B cell (primary cell): ENCODE results near the gene MYOM1. TPM values are rescaled to one million over a fixed set of nuclear protein-coding genes. Genes with fewer than 3 reads are reported as not detected.
A peak's percentile ranks its signal among the peaks of the same experiment; 100 is the strongest.

Experiments used
- ATAC-seq: fragments of 200-7000 bp; cut with Tn5 transposase; one replicate; pipeline ENCODE4 v1.10.0; 2021; ENCODE audit warnings: low read depth, mild to moderate bottlenecking, moderate number of reproducible peaks, moderate library complexity
- CTCF ChIA-PET: fragments of 350-600 bp; sonication (Branson Sonifier 250); formaldehyde crosslinking; loops from one replicate; lab custom pipeline; 2021; ENCODE audit warnings: antibody characterized with exemption, inconsistent platforms; lab: Charles Lee
- POLR2A ChIA-PET: fragments of 350-600 bp; sonication (Branson Sonifier 250); formaldehyde crosslinking; loops from one replicate; lab custom pipeline; 2021; ENCODE audit warnings: antibody characterized with exemption; lab: Charles Lee
- DNase-seq: peaks from one replicate; pipeline ENCODE4 v3.0.0; 2013
- H2AFZ ChIP-seq: 2 replicates; pipeline ENCODE4 v1.6.1; 2012; ENCODE audit warnings: mild to moderate bottlenecking, low read depth, low read length; ENCODE audit not compliant: insufficient read depth, poor library complexity, severe bottlenecking
- H3K27ac ChIP-seq, 2 donors: 1 replicate in 1 of 2; 2 replicates in 1 of 2; pipeline ENCODE4 v1.5.1; 2012 to 2013; ENCODE audit warnings: low read length in 2 of 2, mild to moderate bottlenecking in 2 of 2, moderate library complexity in 1 of 2
- H3K27me3 ChIP-seq, 4 experiments: fragments of 200-600 bp in 1 of 4; sonication (generic) in 1 of 4; replicated peaks in 1 of 4; 1 replicate in 2 of 4; 2 replicates in 2 of 4; pipeline versions ENCODE4 v1.6.1 to v1.7.0; 2013 to 2016; ENCODE audit warnings: low read length in 3 of 4, mild to moderate bottlenecking in 2 of 4, mixed read lengths in 1 of 4, moderate library complexity in 1 of 4; ENCODE audit not compliant: insufficient read depth in 4 of 4, control insufficient read depth in 3 of 4; ENCODE audit errors: control extremely low read depth in 1 of 4
- H3K36me3 ChIP-seq, 2 experiments: replicated peaks in 1 of 2; 1 replicate in 1 of 2; 2 replicates in 1 of 2; pipeline versions ENCODE4 v1.6.1 to v1.7.1; 2013; ENCODE audit warnings: low read length in 1 of 2; ENCODE audit not compliant: insufficient read depth in 2 of 2, control insufficient read depth in 1 of 2; ENCODE audit errors: control extremely low read depth in 1 of 2, extremely low read depth in 1 of 2
- H3K4me1 ChIP-seq, 2 donors: fragments of 200-600 bp in 1 of 2; sonication (generic) in 1 of 2; 1 replicate in 1 of 2; 2 replicates in 1 of 2; pipeline versions ENCODE4 v1.5.1 to v1.6.1; 2013 to 2017; ENCODE audit warnings: low read length in 2 of 2; ENCODE audit not compliant: control insufficient read depth in 2 of 2, insufficient read depth in 2 of 2
- H3K4me2 ChIP-seq: replicated peaks from 2 replicates; pipeline ENCODE3; 2012; ENCODE audit warnings: mild to moderate bottlenecking, low read depth, low read length; ENCODE audit not compliant: poor library complexity, severe bottlenecking
- H3K4me3 ChIP-seq, 5 experiments: fragments of 200-600 bp in 1 of 5; sonication (generic) in 1 of 5; 1 replicate in 3 of 5; 2 replicates in 2 of 5; pipeline versions ENCODE4 v1.5.1 to v1.7.0; 2011 to 2016; ENCODE audit warnings: low read length in 4 of 5, mild to moderate bottlenecking in 4 of 5, low read depth in 2 of 5, control low read depth in 1 of 5, moderate library complexity in 1 of 5; ENCODE audit not compliant: insufficient read depth in 1 of 5; ENCODE audit errors: control extremely low read depth in 1 of 5, extremely low read depth in 1 of 5
- H3K79me2 ChIP-seq: fragments of 200-600 bp; sonication (generic); one replicate; pipeline ENCODE4 v1.6.0; 2016; ENCODE audit warnings: low read length; ENCODE audit not compliant: control insufficient read depth, insufficient read depth
- H3K9ac ChIP-seq: fragments of 200-600 bp; sonication (generic); 2 replicates; pipeline ENCODE4 v1.6.1; 2017; ENCODE audit warnings: mild to moderate bottlenecking, low read length, moderate library complexity
- H3K9me3 ChIP-seq, 3 donors: one replicate each; pipeline versions ENCODE4 v1.6.1 to v1.7.1; 2013; ENCODE audit warnings: low read length in 2 of 3; ENCODE audit not compliant: control insufficient read depth in 2 of 3, insufficient read depth in 1 of 3; ENCODE audit errors: control extremely low read depth in 1 of 3
- H4K20me1 ChIP-seq: 2 replicates; pipeline ENCODE4 v1.6.0; 2012; ENCODE audit warnings: mild to moderate bottlenecking, low read length; ENCODE audit not compliant: insufficient read depth, control insufficient read depth, poor library complexity, severe bottlenecking
- H3K27ac Mint-ChIP-seq: one replicate; pipeline ENCODE4 v1.8.0; 2021; ENCODE audit warnings: mixed read lengths
- H3K27me3 Mint-ChIP-seq: one replicate; pipeline ENCODE4 v1.8.0; 2021; ENCODE audit warnings: mixed read lengths
- H3K4me1 Mint-ChIP-seq: one replicate; pipeline ENCODE4 v1.8.0; 2021; ENCODE audit warnings: mixed read lengths
- H3K4me3 Mint-ChIP-seq: one replicate; pipeline ENCODE4 v1.8.0; 2021; ENCODE audit warnings: mixed read lengths
- H3K9me3 Mint-ChIP-seq: one replicate; pipeline ENCODE4 v1.8.0; 2022; ENCODE audit warnings: mixed read lengths; ENCODE audit not compliant: insufficient read depth
- CTCF ChIP-seq: fragments of 200-600 bp; IDR thresholded peaks from one replicate; pipeline ENCODE4 v1.8.0; 2022; ENCODE audit warnings: antibody characterized with exemption, mild to moderate bottlenecking
- EZH2 ChIP-seq: IDR thresholded peaks from 2 replicates; pipeline ENCODE4 v1.6.1; 2012; ENCODE audit warnings: borderline replicate concordance, low read depth, mild to moderate bottlenecking, moderate library complexity, low read length; ENCODE audit not compliant: insufficient read depth, poor library complexity, severe bottlenecking
- WGBS: methylation state at CpG from one replicate; pipeline ENCODE4 v1.1.5; 2013; ENCODE audit warnings: missing lambda C conversion rate; ENCODE audit not compliant: insufficient coverage; 5-methylcytosine and 5-hydroxymethylcytosine counted together
- intact Hi-C: fragments of 100-400 bp; cut with micrococcal nuclease; formaldehyde crosslinking; loops from one replicate; pipeline ENCODE4 v1.10.0; 2022
- polyA plus RNA-seq: library from polyadenylated mRNA; depleted of rRNA; stranded (reverse); fragments of >200 nt; gene quantifications from 2 replicates; pipeline ENCODE4 v1.2.3, GENCODE V29; 2012
- total RNA-seq, 2 donors: library from RNA; stranded (reverse); fragments of 120-200 nt in 1 of 2; gene quantifications; 1 replicate in 1 of 2; 2 replicates in 1 of 2; pipeline versions ENCODE4 v1.2.3 to v1.2.4, GENCODE V29; 2013 to 2022

MYOM1 gene
- total and polyA plus RNA-seq, 2 donors (not counting 1 experiment from before 2014, with no cell fraction given): 1.5 to 12.8 TPM

- H3K4me1 Mint-ChIP-seq: peaks cover 73% of the 10 kb centered on the region
- Histone ChIP-seq H3K36me3 (peaks cover 0 to 5% of the 10 kb centered on the region in 2 experiments), H3K79me2 (peaks cover 99% of the 10 kb centered on the region), H3K9me3 (no peaks in the 10 kb centered on the region), H4K20me1 (peaks cover 52% of the 10 kb centered on the region), H3K4me2 (peak overlapping the region; percentile 90), H3K27ac (peak overlapping the region in 1 of 2 donors; percentile 97), H3K9ac (peak overlapping the region; percentile 96), H2AFZ (peak overlapping the region; percentile 81), H3K4me1 (peaks cover 69% of the 10 kb centered on the region in 2 donors), H3K27me3 (no peaks in the 10 kb centered on the region), H3K4me3 (peak overlapping the region; percentile 75 to 96 (median 86))
- TF ChIP-seq CTCF (no peak), EZH2 (no peak)
- CTCF ChIA-PET: interaction anchor here (0.6 to 2.0 kb wide), 7 partner anchors 15 to 403 kb away, joined by 3 to 7 read pairs (median 3); no protein-coding TSS in a partner anchor
- ATAC-seq (no peak), DNase-seq (no peak)
- H3K9me3 Mint-ChIP-seq: no peaks in the 10 kb centered on the region
- peak overlapping the region; percentile 88 for H3K4me3 Mint-ChIP-seq
- intact Hi-C loops: loop anchor here (5.0 kb wide), 5 partner anchors 86 to 416 kb away; partner anchors contain the start of genes EMILIN2, LPIN2 and TGIF1
- H3K27me3 Mint-ChIP-seq: no peaks in the 10 kb centered on the region
- 27% methylated on average over 3 of the region's 8 CpGs for WGBS
- POLR2A ChIA-PET: no interaction called here
- peak overlapping the region; percentile 76 for H3K27ac Mint-ChIP-seq
Observed at GRCh38 chr18:3263132-3263700, 43.4 kb upstream of the MYOM1 start.
